Loucy (cell line): ENCODE measurements around the gene PSMB9.

Experiments
- H2AFZ ChIP-seq: fragments of 200-600 bp; sonication (generic); 2 replicates; pipeline ENCODE4 v1.6.0; 2016; ENCODE audit warnings: antibody characterized with exemption, mild to moderate bottlenecking, low read length, moderate library complexity
- H3F3A ChIP-seq: fragments of 200-600 bp; 2 replicates; pipeline ENCODE4 v1.6.0; 2016; ENCODE audit warnings: antibody characterized with exemption, low read depth, mild to moderate bottlenecking
- H3K27me3 ChIP-seq: fragments of 200-600 bp; sonication (generic); 2 replicates; pipeline ENCODE4 v1.6.1; 2014; ENCODE audit warnings: low read length, mild to moderate bottlenecking; ENCODE audit not compliant: insufficient read depth, poor library complexity, severe bottlenecking
- H3K36me3 ChIP-seq: fragments of 200-600 bp; sonication (generic); 2 replicates; pipeline ENCODE4 v1.6.1; 2016; ENCODE audit warnings: low read length; ENCODE audit not compliant: insufficient read depth
- H3K4me1 ChIP-seq: fragments of 200-600 bp; sonication (generic); 2 replicates; pipeline ENCODE4 v1.5.1; 2014; ENCODE audit warnings: low read length, mild to moderate bottlenecking; ENCODE audit not compliant: insufficient read depth, poor library complexity, severe bottlenecking
- H3K4me2 ChIP-seq: fragments of 200-600 bp; sonication (generic); 2 replicates; pipeline ENCODE4 v1.6.0; 2014; ENCODE audit warnings: antibody characterized with exemption, low read length, low read depth, mild to moderate bottlenecking; ENCODE audit not compliant: poor library complexity, severe bottlenecking
- H3K4me3 ChIP-seq: fragments of 200-600 bp; sonication (generic); 2 replicates; pipeline ENCODE4 v1.5.1; 2014; ENCODE audit warnings: low read length, mild to moderate bottlenecking, mixed read lengths; ENCODE audit not compliant: poor library complexity, severe bottlenecking
- H3K79me2 ChIP-seq: fragments of 200-600 bp; sonication (generic); 2 replicates; pipeline ENCODE4 v1.6.1; 2014; ENCODE audit warnings: low read length; ENCODE audit not compliant: insufficient read depth
- H3K9ac ChIP-seq: fragments of 200-600 bp; sonication (generic); 2 replicates; pipeline ENCODE4 v1.6.0; 2014; ENCODE audit warnings: mild to moderate bottlenecking, low read depth, low read length, moderate library complexity; ENCODE audit not compliant: poor library complexity, severe bottlenecking
- H3K9me2 ChIP-seq: fragments of 200-600 bp; sonication (generic); replicated peaks from 2 replicates; pipeline ENCODE4 v1.6.1; 2016; ENCODE audit warnings: low read depth, low read length, mixed read lengths
- H3K9me3 ChIP-seq: fragments of 200-600 bp; sonication (generic); 2 replicates; pipeline ENCODE4 v1.6.1; 2014; ENCODE audit warnings: mild to moderate bottlenecking, antibody characterized with exemption, low read length, low read depth; ENCODE audit not compliant: insufficient read depth
- H4K20me1 ChIP-seq: fragments of 200-600 bp; sonication (generic); 2 replicates; pipeline ENCODE4 v1.6.0; 2014; ENCODE audit warnings: antibody characterized with exemption, low read length, mild to moderate bottlenecking; ENCODE audit not compliant: insufficient read depth, poor library complexity, severe bottlenecking
- CTCF ChIP-seq: fragments of 200-600 bp; sonication (generic); conservative IDR thresholded peaks from 2 replicates; pipeline ENCODE4 v1.5.1; 2014; ENCODE audit warnings: mild to moderate bottlenecking, antibody characterized with exemption, low read length
- EZH2phosphoT487 ChIP-seq: fragments of 200-600 bp; IDR thresholded peaks from 2 replicates; pipeline ENCODE4 v1.6.1; 2018; ENCODE audit warnings: antibody characterized with exemption, mild to moderate bottlenecking, moderate library complexity, borderline replicate concordance

Gene PSMB9

GRCh38 chr6:32905078-32905477 is 51.1 kb downstream of the PSMB9 start:
- H3K9ac ChIP-seq, result no peak overlapping the region
- no peak overlapping the region for H3K4me3 ChIP-seq
- H2AFZ ChIP-seq, result no peak overlapping the region
- no peaks in the 10 kb centered on the region for H3K27me3 ChIP-seq
- H3F3A ChIP-seq, result no peaks in the 10 kb centered on the region
- H4K20me1 ChIP-seq, result no peaks in the 10 kb centered on the region
- H3K36me3 ChIP-seq, result 0 out of 2 replicates have a peak, but pooled peaks cover 4% of the 10 kb centered on the region
- H3K9me2 ChIP-seq, result no peaks in the 10 kb centered on the region
- no peak for TF ChIP-seq EZH2phosphoT487
- no peak for TF ChIP-seq CTCF
- no peaks in the 10 kb centered on the region for H3K9me3 ChIP-seq
- H3K4me1 ChIP-seq, result peaks cover 3% of the 10 kb centered on the region
- H3K79me2 ChIP-seq, result peaks cover 12% of the 10 kb centered on the region
- H3K4me2 ChIP-seq, result no peak overlapping the region

GRCh38 chr6:32906539-32906938 is 52.5 kb downstream of the PSMB9 start:
- Histone ChIP-seq H3K9me3 (no peaks in the 10 kb centered on the region), H3K27me3 (no peaks in the 10 kb centered on the region), H3K4me3 (no peak overlapping the region), H3F3A (no peaks in the 10 kb centered on the region), H3K9me2 (no peaks in the 10 kb centered on the region), H3K36me3 (no peaks in the 10 kb centered on the region), H4K20me1 (no peaks in the 10 kb centered on the region), H3K4me2 (no peak overlapping the region), H3K9ac (no peak overlapping the region), H3K79me2 (no peaks in the 10 kb centered on the region; the same call in 1 of the 2 replicates), H2AFZ (no peak overlapping the region), H3K4me1 (no peaks in the 10 kb centered on the region)
- no peak for TF ChIP-seq CTCF
- no peak for TF ChIP-seq EZH2phosphoT487

- Histone ChIP-seq H3F3A (no peaks in the 10 kb centered on the region), H4K20me1 (no peaks in the 10 kb centered on the region), H3K36me3 (no peaks in the 10 kb centered on the region), H3K4me3 (no peak overlapping the region), H2AFZ (no peak overlapping the region), H3K9me3 (no peaks in the 10 kb centered on the region), H3K27me3 (no peaks in the 10 kb centered on the region), H3K4me1 (no peaks in the 10 kb centered on the region), H3K9me2 (no peaks in the 10 kb centered on the region), H3K9ac (no peak overlapping the region), H3K79me2 (no peaks in the 10 kb centered on the region), H3K4me2 (no peak overlapping the region)
- TF ChIP-seq EZH2phosphoT487, result no peak
- no peak for TF ChIP-seq CTCF
These were observed 54.9 kb downstream of the PSMB9 start for GRCh38 chr6:32908897-32909296.
